Tongue (tissue), 2 donors: ENCODE data around the gene FOLR2. TPM values are rescaled to one million over a fixed set of nuclear protein-coding genes. Genes with fewer than 3 reads are reported as not detected.

Experiments used
- DNase-seq: peaks from one replicate; pipeline ENCODE4 v3.0.0-alpha.2; 2015
- total RNA-seq: library from RNA; depleted of rRNA; stranded (reverse); fragments of >200 nt; gene quantifications from one replicate; pipeline ENCODE4 v1.2.3, GENCODE V29; 2014

The FOLR2 gene
- total RNA-seq, 1 donor from 2014 or later = 5.6 TPM

DNA sequence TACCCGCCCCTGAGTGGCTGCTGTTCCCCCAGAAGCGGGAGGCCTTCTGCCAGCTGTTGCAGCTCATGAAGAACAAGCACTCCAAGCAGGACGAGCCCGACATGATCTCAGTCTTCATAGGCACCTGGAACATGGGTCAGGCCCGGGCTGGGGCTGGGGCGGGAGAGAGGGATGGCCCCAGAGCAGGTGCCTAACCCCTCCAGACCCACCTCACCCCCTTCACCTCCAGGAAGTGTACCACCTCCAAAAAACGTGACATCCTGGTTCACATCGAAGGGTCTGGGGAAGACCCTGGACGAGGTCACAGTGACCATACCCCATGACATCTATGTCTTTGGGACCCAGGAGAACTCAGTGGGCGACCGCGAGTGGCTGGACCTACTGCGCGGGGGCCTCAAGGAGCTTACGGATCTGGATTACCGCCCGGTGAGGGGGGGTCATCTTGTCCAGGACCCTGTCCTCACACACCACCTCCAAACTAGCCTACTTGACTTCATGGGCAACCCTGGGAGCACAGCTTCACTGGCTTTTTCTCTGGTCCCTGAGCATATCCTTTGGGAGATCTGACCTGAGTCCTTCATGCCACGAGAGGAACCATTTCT is 14.3 kb downstream of the FOLR2 start:
- DNase-seq = no peak

DNA sequence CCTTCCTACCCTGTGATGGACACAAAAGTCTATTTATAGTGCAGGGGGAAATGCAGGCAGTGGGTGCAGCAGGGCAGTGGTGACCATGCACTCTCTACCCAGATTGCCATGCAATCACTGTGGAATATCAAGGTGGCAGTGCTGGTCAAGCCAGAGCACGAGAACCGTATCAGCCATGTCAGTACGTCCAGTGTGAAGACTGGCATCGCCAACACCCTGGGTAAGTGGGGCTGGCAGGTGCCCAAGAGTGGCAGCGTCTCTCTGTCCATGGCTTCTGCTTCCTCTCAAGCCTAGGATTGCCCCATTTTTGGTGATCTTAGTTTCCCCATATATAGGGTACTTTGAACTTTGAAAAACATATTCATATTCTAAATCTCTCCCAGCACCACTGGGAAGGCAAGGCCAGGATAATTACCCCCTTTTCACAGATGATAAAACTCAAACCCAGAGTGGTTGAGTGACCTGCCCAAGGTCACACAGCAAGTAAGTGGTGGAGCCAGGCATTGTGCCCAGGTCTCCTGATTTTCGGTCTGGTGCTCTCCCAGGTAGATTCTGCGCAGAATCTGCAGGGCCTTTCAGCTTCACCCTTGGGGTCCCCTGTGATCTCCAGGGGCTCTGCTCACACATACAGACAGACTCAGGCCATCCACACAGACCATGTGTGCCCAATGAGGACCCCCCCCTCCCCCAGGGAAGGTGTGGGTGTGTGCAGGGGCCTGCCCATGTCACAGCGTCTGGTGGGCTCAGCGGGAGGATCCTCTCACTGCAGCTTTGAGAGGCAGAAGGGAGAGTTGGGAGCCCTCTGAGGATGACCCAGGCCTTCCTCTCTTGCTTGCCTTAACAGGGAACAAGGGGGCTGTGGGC is 15.0 kb downstream of the FOLR2 start:
- DNase-seq = no peak

GRCh38 chr11:72232260-72233055 is 15.9 kb downstream of the FOLR2 start:
- DNase-seq = no peak

- no peak for DNase-seq
These were observed 16.6 kb downstream of the FOLR2 start for GRCh38 chr11:72233056-72233772.

- DNase-seq = no peak
These were observed 17.3 kb downstream of the FOLR2 start for GRCh38 chr11:72233773-72234513.

GRCh38 chr11:72234514-72234830 is 17.9 kb downstream of the FOLR2 start:
- no peak for DNase-seq

DNA sequence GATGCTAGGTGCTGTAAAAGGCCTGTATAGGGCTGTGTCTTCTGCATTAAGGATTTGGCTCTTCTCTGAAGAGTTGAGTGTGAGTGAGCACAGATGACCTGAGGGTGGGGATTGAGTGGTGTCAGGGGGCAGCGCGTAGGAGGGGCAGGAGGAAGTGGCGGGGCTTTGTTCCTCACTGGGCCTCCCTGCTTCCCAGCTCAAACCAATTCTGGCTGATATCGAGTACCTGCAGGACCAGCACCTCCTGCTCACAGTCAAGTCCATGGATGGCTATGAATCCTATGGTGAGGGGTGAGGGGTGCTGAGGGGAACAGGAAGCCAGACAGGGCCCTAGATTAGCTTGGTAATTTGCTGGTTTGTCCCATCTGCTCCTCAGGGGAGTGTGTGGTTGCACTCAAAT is 18.3 kb downstream of the FOLR2 start:
- DNase-seq = no peak

GRCh38 chr11:72235351-72236057 is 18.9 kb downstream of the FOLR2 start:
- no peak for DNase-seq

DNA sequence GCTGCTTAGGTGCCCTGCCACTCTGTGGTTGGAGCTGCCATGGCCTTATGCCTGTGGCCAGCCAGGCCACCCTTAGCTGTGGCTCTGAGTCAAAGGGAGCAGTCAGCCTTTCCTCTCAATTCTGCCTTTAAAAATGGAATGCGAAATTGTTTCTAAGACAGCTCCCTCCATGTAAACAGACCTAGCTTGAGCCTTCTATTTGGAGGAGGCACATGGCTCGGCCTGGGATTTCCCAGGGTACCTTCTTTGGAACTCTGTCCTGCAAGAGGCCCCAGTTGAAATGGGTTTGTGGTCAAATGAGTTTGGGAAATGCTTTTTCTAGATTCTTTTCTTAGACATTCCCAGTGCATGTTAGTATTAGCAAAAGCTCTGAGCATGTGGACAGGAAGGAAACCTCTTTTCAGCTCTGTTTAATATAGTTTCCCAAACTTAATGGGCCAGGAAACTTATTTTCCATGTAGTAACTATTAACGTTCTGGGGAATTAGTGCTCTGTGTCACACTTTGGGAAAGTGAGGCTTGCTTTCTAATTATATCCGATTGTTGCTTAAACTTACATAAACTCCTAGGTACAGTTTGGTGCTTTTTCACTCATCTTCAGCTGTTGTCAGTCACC is 19.6 kb downstream of the FOLR2 start:
- no peak for DNase-seq

DNA sequence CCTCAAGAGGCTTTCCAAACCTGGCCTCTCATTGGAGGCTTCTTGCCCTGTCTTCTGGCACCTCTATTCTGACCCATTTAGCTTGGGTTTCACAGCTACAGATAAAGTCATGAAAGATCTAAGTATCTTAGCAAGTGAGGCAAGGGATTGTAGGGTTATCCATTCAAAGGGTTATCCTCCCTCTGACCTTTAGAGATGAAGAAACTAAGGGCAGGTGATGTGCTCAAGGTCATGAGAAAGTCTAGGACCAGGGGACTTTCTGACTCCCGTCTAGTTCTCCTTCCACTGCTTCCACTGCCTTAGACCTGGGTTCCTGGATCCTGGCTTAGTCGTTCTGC is 20.1 kb downstream of the FOLR2 start:
- DNase-seq = no peak

- no peak for DNase-seq
These were observed 20.7 kb downstream of the FOLR2 start for GRCh38 chr11:72237112-72237931.

GRCh38 chr11:72238040-72238450 is 21.5 kb downstream of the FOLR2 start:
- DNase-seq = peak; percentile 72

GRCh38 chr11:72238492-72239312 is 22.1 kb downstream of the FOLR2 start:
- DNase-seq = no peak

GRCh38 chr11:72239313-72239848 is 22.8 kb downstream of the FOLR2 start:
- peak; percentile 59 for DNase-seq

DNA sequence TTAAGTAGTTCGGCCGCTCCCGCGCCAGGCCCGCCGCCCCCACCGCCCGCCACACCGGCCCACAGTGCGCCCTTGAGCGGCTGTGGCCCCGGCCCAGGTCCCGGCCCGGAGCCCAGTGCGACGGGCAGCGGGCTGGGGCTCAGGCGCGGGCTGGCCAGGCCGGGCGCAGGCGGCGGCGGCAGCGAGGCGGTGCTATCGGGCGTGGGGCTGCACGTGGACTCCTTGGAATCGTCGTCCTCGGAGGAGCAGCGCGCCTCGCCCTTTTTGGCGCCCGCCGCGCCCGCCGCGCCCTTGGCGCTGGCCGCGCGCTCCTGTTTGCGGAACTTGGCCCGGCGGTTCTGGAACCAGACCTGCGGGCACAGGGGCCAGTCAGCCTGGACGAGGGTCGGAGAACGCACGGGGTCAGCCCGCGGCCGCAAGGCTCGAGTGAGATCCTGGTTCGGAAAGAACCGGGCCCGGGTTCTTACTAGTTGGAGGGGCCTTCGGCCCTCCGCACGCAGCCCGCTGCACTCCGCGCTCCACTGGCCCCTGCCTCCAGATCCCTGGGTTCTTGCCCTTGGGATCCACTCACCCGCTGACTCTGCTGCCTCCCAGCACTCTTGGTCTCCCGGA is 23.4 kb downstream of the FOLR2 start:
- peak; percentile 58 for DNase-seq

DNA sequence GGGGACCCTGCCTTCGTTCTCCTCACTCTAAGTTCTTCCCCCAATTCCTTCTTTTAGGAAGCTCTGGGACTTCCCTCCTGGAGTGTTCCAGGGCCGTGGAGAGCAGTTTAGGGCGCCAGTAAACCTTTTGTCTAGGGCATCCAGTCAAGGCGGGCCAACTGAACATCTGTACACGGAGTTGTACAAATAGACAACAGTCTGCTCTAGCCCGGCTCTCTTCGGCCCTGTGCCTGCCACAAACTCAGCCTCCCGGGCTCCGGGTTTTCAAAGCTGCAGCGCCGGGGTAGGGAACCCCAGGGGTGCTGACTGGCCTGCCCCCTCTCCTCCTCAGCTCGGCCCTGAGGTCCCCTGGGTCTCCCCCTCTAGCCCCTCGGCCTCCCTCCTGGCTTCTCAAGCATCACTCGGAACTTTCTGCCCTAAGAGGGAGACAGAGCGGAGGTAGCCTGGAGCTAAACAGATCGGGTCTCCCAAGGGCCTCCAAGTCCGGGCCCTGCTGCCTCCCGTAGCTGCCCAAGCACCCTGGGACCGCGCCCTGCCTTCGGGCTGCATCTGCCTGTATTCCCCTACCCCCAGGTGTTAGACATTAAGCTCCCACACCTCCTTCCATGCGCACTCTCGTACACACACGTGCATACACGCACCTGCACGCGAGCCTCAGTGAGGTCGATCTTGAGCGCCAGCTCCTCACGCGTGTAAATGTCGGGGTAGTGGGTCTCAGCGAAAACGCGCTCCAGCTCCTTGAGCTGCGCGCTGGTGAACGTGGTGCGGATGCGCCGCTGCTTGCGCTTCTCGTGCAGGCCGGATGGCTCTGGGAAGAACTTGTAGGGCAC is 24.1 kb downstream of the FOLR2 start:
- peak; percentile 29 for DNase-seq

GRCh38 chr11:72241291-72241781 is 24.7 kb downstream of the FOLR2 start:
- DNase-seq = no peak
